ENCODE results near the gene BDKRB2.

BDKRB2 gene

GRCh38 chr14:96201965-96202364 lies 2.7 kb upstream of the BDKRB2 start:
- FAIRE-seq (no peak), DNase-seq (ENCODE audit: insufficient read length, low spot score) (no peak)
- TF ChIP-seq CTCF (IDR thresholded peaks at IDR 0.05; ENCODE audit: insufficient read depth, missing control alignments): no peak

GRCh38 chr14:96202441-96203094 lies 2.1 kb upstream of the BDKRB2 start:
- DNase-seq (ENCODE audit: insufficient read length, low spot score): no peak

GRCh38 chr14:96203116-96203515 lies 1.5 kb upstream of the BDKRB2 start:
- TF ChIP-seq CTCF (IDR thresholded peaks at IDR 0.05; ENCODE audit: insufficient read depth, missing control alignments): no peak
- FAIRE-seq (no peak), DNase-seq (ENCODE audit: insufficient read length, low spot score) (no peak)

More at GRCh38 chr14:96202441-96203094, 2.1 kb upstream of the BDKRB2 start:
- no peak for TF ChIP-seq CTCF (IDR thresholded peaks at IDR 0.05; ENCODE audit: insufficient read depth, missing control alignments)
- FAIRE-seq: no peak

GRCh38 chr14:96203635-96204034 lies 1.0 kb upstream of the BDKRB2 start:
- no peak for TF ChIP-seq CTCF (IDR thresholded peaks at IDR 0.05; ENCODE audit: insufficient read depth, missing control alignments)
- DNase-seq (ENCODE audit: insufficient read length, low spot score) (no peak), FAIRE-seq (no peak)

GRCh38 chr14:96205059-96205977 lies 679 bp downstream of the BDKRB2 start:
- DNase-seq (ENCODE audit: insufficient read length, low spot score) (no peak), FAIRE-seq (no peak)
- TF ChIP-seq CTCF (IDR thresholded peaks at IDR 0.05; ENCODE audit: insufficient read depth, missing control alignments): no peak

GRCh38 chr14:96205978-96206360 lies 1.3 kb downstream of the BDKRB2 start:
- DNase-seq (ENCODE audit: insufficient read length, low spot score) (no peak), FAIRE-seq (no peak)
- no peak for TF ChIP-seq CTCF (IDR thresholded peaks at IDR 0.05; ENCODE audit: insufficient read depth, missing control alignments)

- DNase-seq (ENCODE audit: insufficient read length, low spot score): no peak
- TF ChIP-seq CTCF (IDR thresholded peaks at IDR 0.05; ENCODE audit: insufficient read depth, missing control alignments): no peak
- no peak for FAIRE-seq
Observed at GRCh38 chr14:96206461-96206860, 1.8 kb downstream of the BDKRB2 start.
